Caki2 (cell line): Measurements from ENCODE around the gene INO80B. TPM values are rescaled to one million over a fixed set of nuclear protein-coding genes. Genes with fewer than 3 reads are reported as not detected.
A peak's percentile ranks its signal among the peaks of the same experiment; 100 is the strongest.

Experiments
- DNase-seq: peaks from one replicate; pipeline ENCODE4 v3.0.0-alpha.2; 2015; ENCODE audit warnings: low read depth
- in situ Hi-C: cut with HindIII; loops from 2 replicates; pipeline ENCODE4 v1.10.0; 2016; ENCODE audit warnings: low sequenced_read_pairs, low pct_unique_long_range_greater_than_20kb, mixed read lengths
- total RNA-seq: library from RNA; depleted of rRNA; stranded (reverse); fragments of >200 nt; shearing (Covaris generic); gene quantifications from 2 replicates; pipeline ENCODE4 v1.2.3, GENCODE V29; 2014; ENCODE audit warnings: low replicate concordance

The INO80B gene
- total RNA-seq, 1 experiment from 2014 or later, result 37.7 TPM

- in situ Hi-C loops, result no loop called here
- no peak for DNase-seq
Observed at GRCh38 chr2:74493546-74493945, 38.7 kb downstream of the INO80B start.

- in situ Hi-C loops, result no loop called here
- no peak for DNase-seq
Observed at GRCh38 chr2:74495440-74495839, 40.6 kb downstream of the INO80B start.

- DNase-seq, result no peak
- in situ Hi-C loops, result no loop called here
Observed at GRCh38 chr2:74496997-74497776, 42.3 kb downstream of the INO80B start.

GRCh38 chr2:74497777-74498499, 43.1 kb downstream of the INO80B start:
- in situ Hi-C loops, result no loop called here

GRCh38 chr2:74498500-74499266, 43.8 kb downstream of the INO80B start:
- in situ Hi-C loops, result no loop called here
- DNase-seq, result no peak

More at GRCh38 chr2:74497777-74498499, 43.1 kb downstream of the INO80B start:
- DNase-seq, result no peak

GRCh38 chr2:74499267-74499939, 44.5 kb downstream of the INO80B start, which contains the start of gene LBX2:
Gene LBX2 (minus strand): TSS chr2:74499603. CDS start chr2:74499537, 66 bp downstream.
- in situ Hi-C loops, result no loop called here
- no peak for DNase-seq

GRCh38 chr2:74499940-74500577, 45.2 kb downstream of the INO80B start:
- in situ Hi-C loops, result no loop called here
- DNase-seq, result no peak

GRCh38 chr2:74500578-74500946, 45.7 kb downstream of the INO80B start:
- no peak for DNase-seq
- in situ Hi-C loops, result no loop called here

GRCh38 chr2:74501335-74502071, 46.6 kb downstream of the INO80B start:
- in situ Hi-C loops, result no loop called here
- DNase-seq, result no peak

- no peak for DNase-seq
- in situ Hi-C loops, result no loop called here
Observed at GRCh38 chr2:74502147-74502719, 47.3 kb downstream of the INO80B start.

GRCh38 chr2:74502720-74503505, 48.0 kb downstream of the INO80B start:
- in situ Hi-C loops, result no loop called here
- DNase-seq, result peak; percentile 78

- in situ Hi-C loops, result no loop called here
- DNase-seq, result no peak
Observed at GRCh38 chr2:74503506-74504475, 48.9 kb downstream of the INO80B start.

- in situ Hi-C loops, result no loop called here
- no peak for DNase-seq
Observed at GRCh38 chr2:74504591-74504990, 49.7 kb downstream of the INO80B start.

GRCh38 chr2:74505448-74506246, 50.8 kb downstream of the INO80B start:
- in situ Hi-C loops, result no loop called here
- no peak for DNase-seq
